KMS-11 (cell line): ENCODE results near the gene UBASH3A.

Source experiments
- H2AFZ ChIP-seq: fragments of 200-600 bp; sonication (generic); 2 replicates; pipeline ENCODE4 v1.6.1; 2016; ENCODE audit warnings: antibody characterized with exemption, mixed run types, low read depth
- H3K27ac ChIP-seq: fragments of 200-600 bp; sonication (generic); 2 replicates; pipeline ENCODE4 v1.6.1; 2016; ENCODE audit warnings: mild to moderate bottlenecking, mixed run types
- H3K27me3 ChIP-seq: fragments of 200-600 bp; sonication (generic); 2 replicates; pipeline ENCODE4 v1.6.1; 2017; ENCODE audit warnings: mild to moderate bottlenecking, low read depth, mixed run types, moderate library complexity; ENCODE audit not compliant: insufficient read depth
- H3K36me3 ChIP-seq: fragments of 200-600 bp; sonication (generic); 2 replicates; pipeline ENCODE4 v1.6.1; 2017; ENCODE audit warnings: mild to moderate bottlenecking, mixed run types; ENCODE audit not compliant: insufficient read depth
- H3K4me1 ChIP-seq: fragments of 200-600 bp; sonication (generic); 2 replicates; pipeline ENCODE4 v1.6.1; 2016; ENCODE audit warnings: mild to moderate bottlenecking, low read depth, mixed run types; ENCODE audit not compliant: poor library complexity, severe bottlenecking
- H3K4me2 ChIP-seq: fragments of 200-600 bp; sonication (generic); 2 replicates; pipeline ENCODE4 v1.7.0; 2016; ENCODE audit warnings: mild to moderate bottlenecking, mixed run types
- H3K4me3 ChIP-seq: fragments of 200-600 bp; sonication (generic); IDR thresholded peaks from 2 replicates; pipeline ENCODE4 v1.6.1; 2017; ENCODE audit warnings: low read depth, low read length, mixed read lengths; ENCODE audit not compliant: insufficient read depth
- H3K79me2 ChIP-seq: fragments of 200-600 bp; sonication (generic); 2 replicates; pipeline ENCODE4 v1.6.1; 2016; ENCODE audit warnings: low read depth, mixed run types; ENCODE audit not compliant: insufficient read depth
- H3K9ac ChIP-seq: fragments of 200-600 bp; sonication (generic); 2 replicates; pipeline ENCODE4 v1.6.1; 2016; ENCODE audit warnings: mild to moderate bottlenecking, mixed run types
- H4K20me1 ChIP-seq: fragments of 200-600 bp; sonication (generic); 2 replicates; pipeline ENCODE4 v1.6.1; 2016; ENCODE audit warnings: mild to moderate bottlenecking, mixed run types; ENCODE audit not compliant: insufficient read depth
- CTCF ChIP-seq: fragments of 200-600 bp; sonication (generic); conservative IDR thresholded peaks from 2 replicates; pipeline ENCODE4 v1.6.1; 2017; ENCODE audit warnings: low read depth, mild to moderate bottlenecking, antibody characterized with exemption, low read length, moderate library complexity, mixed read lengths

UBASH3A gene

GRCh38 chr21:42463861-42464515, 60.3 kb downstream of the UBASH3A start:
- H3K36me3 ChIP-seq: no peaks in the 10 kb centered on the region
- H3K79me2 ChIP-seq: no peaks in the 10 kb centered on the region
- H4K20me1 ChIP-seq: no peaks in the 10 kb centered on the region
- no peak overlapping the region for H3K27ac ChIP-seq
- TF ChIP-seq CTCF: no peak
- H2AFZ ChIP-seq: no peak overlapping the region
- peak overlapping the region; percentile 67; the same call in 1 of the 2 replicates for H3K4me2 ChIP-seq
- no peaks in the 10 kb centered on the region; the same call in 1 of the 2 replicates for H3K27me3 ChIP-seq
- peaks cover 95% of the 10 kb centered on the region for H3K4me1 ChIP-seq
- no peak overlapping the region for H3K9ac ChIP-seq
- no peak overlapping the region for H3K4me3 ChIP-seq

DNA sequence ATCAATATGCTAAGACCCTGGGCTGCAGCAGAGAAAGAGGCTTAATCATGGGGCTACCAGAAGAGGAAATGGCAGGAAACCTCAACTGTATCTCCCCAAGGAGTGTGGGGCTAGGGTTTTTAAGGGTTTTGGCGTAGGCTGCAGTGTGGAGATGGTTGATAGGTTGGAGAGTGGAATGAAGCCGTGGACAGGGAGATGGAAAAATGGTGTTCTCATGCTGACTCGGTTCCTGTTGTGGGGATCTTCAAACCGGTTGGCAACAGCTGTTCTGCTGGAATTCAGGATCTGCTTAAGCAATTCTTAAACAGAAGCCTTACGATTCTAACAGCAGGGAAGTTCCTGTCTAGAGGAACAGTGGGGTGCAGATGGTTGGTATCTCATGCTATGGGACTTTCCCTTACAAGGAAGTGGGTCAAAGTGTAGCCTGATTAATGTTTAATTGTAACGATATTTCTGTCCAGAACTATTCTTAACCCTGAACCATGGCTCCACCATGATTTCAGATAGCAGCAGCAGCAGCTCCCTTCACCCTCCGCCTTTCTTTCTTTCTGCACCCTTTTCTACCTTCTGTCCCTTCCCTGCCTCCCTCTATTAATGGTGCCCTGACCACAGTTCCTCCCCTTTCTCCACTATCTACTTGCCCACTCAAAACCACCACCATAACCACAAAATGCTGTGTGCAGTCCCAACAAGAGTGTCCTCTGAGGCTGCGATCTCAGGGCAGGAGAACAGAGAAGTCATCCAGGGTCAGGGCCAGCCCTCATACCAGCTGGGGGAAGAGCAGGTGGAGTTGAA, 61.5 kb downstream of the UBASH3A start:
- H2AFZ ChIP-seq: no peak overlapping the region
- H3K36me3 ChIP-seq: no peaks in the 10 kb centered on the region
- peaks cover 96% of the 10 kb centered on the region for H3K4me1 ChIP-seq
- peak overlapping the region; percentile 48 for H3K27ac ChIP-seq
- no peak overlapping the region for H3K4me3 ChIP-seq
- TF ChIP-seq CTCF: no peak
- H4K20me1 ChIP-seq: no peaks in the 10 kb centered on the region
- H3K9ac ChIP-seq: peak overlapping the region; percentile 5; the same call in 1 of the 2 replicates
- peak overlapping the region; percentile 67 for H3K4me2 ChIP-seq
- H3K79me2 ChIP-seq: no peaks in the 10 kb centered on the region
- H3K27me3 ChIP-seq: no peaks in the 10 kb centered on the region; the same call in 1 of the 2 replicates

DNA sequence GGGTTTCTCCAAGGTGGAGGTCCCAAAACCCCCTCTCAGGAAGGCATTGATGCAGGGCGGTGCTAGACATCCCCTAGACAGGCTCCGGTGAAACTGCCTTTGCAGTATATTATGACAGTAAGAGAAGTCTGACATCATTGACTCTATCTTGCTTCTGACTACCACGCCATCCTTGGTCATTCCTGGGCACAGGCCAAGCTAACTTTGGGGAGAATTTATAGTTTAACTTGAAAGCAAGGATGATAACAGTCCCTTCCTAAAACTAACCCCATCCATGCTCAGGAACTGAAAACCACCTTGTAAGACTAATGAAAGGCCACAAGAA, 62.1 kb downstream of the UBASH3A start:
- no peaks in the 10 kb centered on the region for H3K36me3 ChIP-seq
- H3K27me3 ChIP-seq: no peaks in the 10 kb centered on the region; the same call in 1 of the 2 replicates
- H3K4me3 ChIP-seq: no peak overlapping the region
- no peak overlapping the region for H2AFZ ChIP-seq
- H3K4me1 ChIP-seq: peaks cover 91% of the 10 kb centered on the region
- H3K79me2 ChIP-seq: no peaks in the 10 kb centered on the region
- no peak overlapping the region; the same call in 1 of the 2 replicates for H3K9ac ChIP-seq
- H4K20me1 ChIP-seq: no peaks in the 10 kb centered on the region
- H3K27ac ChIP-seq: peak overlapping the region; percentile 48
- no peak for TF ChIP-seq CTCF
- H3K4me2 ChIP-seq: peak overlapping the region; percentile 67

- Histone ChIP-seq H3K4me1 (peaks cover 81% of the 10 kb centered on the region), H3K4me2 (peak overlapping the region; percentile 67), H3K36me3 (no peaks in the 10 kb centered on the region), H4K20me1 (no peaks in the 10 kb centered on the region), H3K9ac (no peak overlapping the region), H3K79me2 (no peaks in the 10 kb centered on the region), H3K4me3 (no peak overlapping the region), H3K27me3 (no peaks in the 10 kb centered on the region; the same call in 1 of the 2 replicates), H2AFZ (no peak overlapping the region), H3K27ac (peak overlapping the region; percentile 8; the same call in 1 of the 2 replicates)
- TF ChIP-seq CTCF: no peak
Measured at GRCh38 chr21:42466700-42467099, 63.0 kb downstream of the UBASH3A start.
